SK-MEL-5 (cell line): ENCODE results near the gene MAPK8IP2. TPM values are rescaled to one million over a fixed set of nuclear protein-coding genes. Genes with fewer than 3 reads are reported as not detected.
"Not testable (repeated sequence)": the region's sequence is repeated elsewhere in the genome, so short reads cannot be mapped to it uniquely, and the experiment has no call there.

ENCODE experiments used
- DNase-seq: peaks from one replicate; pipeline ENCODE4 v3.0.0-alpha.2; 2016; ENCODE audit warnings: low read depth, low spot score
- in situ Hi-C: cut with HindIII; loops from 2 replicates; pipeline ENCODE4 v1.10.0; 2016; ENCODE audit warnings: low sequenced_read_pairs, high pct_unique_total_duplicates, low pct_unique_long_range_greater_than_20kb
- total RNA-seq: library from RNA; depleted of rRNA; stranded (reverse); fragments of >200 nt; shearing (Covaris generic); gene quantifications from 2 replicates; pipeline ENCODE4 v1.2.3, GENCODE V29; 2014

The MAPK8IP2 gene
- total RNA-seq, 1 experiment from 2014 or later, result 18.8 TPM

- in situ Hi-C loops, result no loop called here
- DNase-seq, result no peak
These were observed 5.8 kb downstream of the MAPK8IP2 start for GRCh38 chr22:50606165-50606945.

- in situ Hi-C loops, result no loop called here
These were observed 6.5 kb downstream of the MAPK8IP2 start for GRCh38 chr22:50606946-50607658.

GRCh38 chr22:50607659-50608020, 7.0 kb downstream of the MAPK8IP2 start:
- in situ Hi-C loops, result no loop called here
- DNase-seq, result no peak

More at GRCh38 chr22:50606946-50607658, 6.5 kb downstream of the MAPK8IP2 start:
- DNase-seq, result no peak

GRCh38 chr22:50608058-50608840, 7.7 kb downstream of the MAPK8IP2 start:
- in situ Hi-C loops, DNase-seq: not testable (repeated sequence)

- DNase-seq, result no peak
- in situ Hi-C loops, result no loop called here
These were observed 8.4 kb downstream of the MAPK8IP2 start for GRCh38 chr22:50608996-50609395.

- no peak for DNase-seq
- in situ Hi-C loops, result no loop called here
These were observed 9.0 kb downstream of the MAPK8IP2 start for GRCh38 chr22:50609599-50609998.

- in situ Hi-C loops, result no loop called here
- no peak for DNase-seq
These were observed 9.5 kb downstream of the MAPK8IP2 start for GRCh38 chr22:50610041-50610451.

- no peak for DNase-seq
- in situ Hi-C loops, result no loop called here
These were observed 10.0 kb downstream of the MAPK8IP2 start for GRCh38 chr22:50610581-50610980.

GRCh38 chr22:50611341-50612060, 10.9 kb downstream of the MAPK8IP2 start:
- in situ Hi-C loops, result no loop called here

GRCh38 chr22:50612168-50612527, 11.6 kb downstream of the MAPK8IP2 start:
- no peak for DNase-seq
- in situ Hi-C loops, result no loop called here

More at GRCh38 chr22:50611341-50612060, 10.9 kb downstream of the MAPK8IP2 start:
- no peak for DNase-seq

GRCh38 chr22:50612528-50613221, 12.1 kb downstream of the MAPK8IP2 start:
- DNase-seq, result peak; percentile 29
- in situ Hi-C loops, result no loop called here

GRCh38 chr22:50613291-50613981, 12.8 kb downstream of the MAPK8IP2 start:
- in situ Hi-C loops, result no loop called here
- no peak for DNase-seq

GRCh38 chr22:50614296-50614695, 13.7 kb downstream of the MAPK8IP2 start:
- in situ Hi-C loops, DNase-seq: not testable (repeated sequence)

- in situ Hi-C loops, result no loop called here
- DNase-seq, result no peak
These were observed 20.2 kb downstream of the MAPK8IP2 start for GRCh38 chr22:50620593-50621355.

- DNase-seq, result no peak
- in situ Hi-C loops, result no loop called here
These were observed 20.8 kb downstream of the MAPK8IP2 start for GRCh38 chr22:50621356-50621880.
